ENCODE results near the gene PPIB.

Gene PPIB

DNA sequence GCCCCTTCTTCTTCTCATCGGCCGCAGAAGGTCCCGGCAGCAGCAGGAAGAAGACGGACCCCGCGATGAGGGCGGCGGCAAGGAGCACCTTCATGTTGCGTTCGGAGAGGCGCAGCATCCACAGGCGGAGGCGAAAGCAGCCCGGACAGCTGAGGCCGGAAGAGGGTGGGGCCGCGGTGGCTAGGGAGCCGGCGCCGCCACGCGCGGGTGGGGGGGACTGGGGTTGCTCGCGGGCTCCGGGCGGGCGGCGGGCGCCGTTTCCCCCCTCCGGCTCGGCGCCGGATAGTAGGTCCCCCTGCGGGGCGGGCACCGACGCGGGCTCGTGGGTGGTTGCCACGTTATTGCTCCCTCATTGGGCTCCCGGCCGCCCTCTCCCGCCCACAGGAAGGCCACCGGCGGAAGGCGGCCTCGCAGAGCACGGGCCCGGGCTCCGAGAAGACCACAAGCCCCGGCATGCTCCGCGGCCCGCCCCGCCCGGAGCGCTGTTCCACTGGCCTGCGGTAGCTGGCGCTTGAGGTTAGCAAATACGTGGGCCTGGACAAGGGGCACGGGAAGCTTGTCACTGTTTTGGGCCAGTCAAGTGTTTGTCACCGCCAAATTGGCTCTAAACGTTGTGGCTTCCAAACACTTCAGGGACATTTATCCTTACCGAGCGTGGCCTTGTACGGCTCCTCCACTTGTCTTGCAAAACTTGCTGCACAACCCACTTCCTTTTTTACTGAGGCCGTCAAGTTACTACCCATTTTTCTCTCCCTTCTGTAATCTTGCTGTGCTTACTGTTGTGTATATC lies at the start of gene PPIB:
Gene PPIB, minus strand, starts transcription at position 154 of the 790 bp plus-strand sequence. Its CDS starts 36 bp downstream, at position 118.
- TF ChIP-seq CTCF (IDR thresholded peaks at IDR 0.05; ENCODE audit: low read depth, low read length) = peak; percentile 47
- in situ Hi-C loops (cut with HindIII; ENCODE audit: low sequenced_read_pairs) = no loop called here
- peak within 1 kb of the TSS; percentile 95 for H3K4me3 ChIP-seq (ENCODE audit: low read depth, low read length)
- peak; percentile 99 for DNase-seq (ENCODE audit: low read depth, low spot score)

DNA sequence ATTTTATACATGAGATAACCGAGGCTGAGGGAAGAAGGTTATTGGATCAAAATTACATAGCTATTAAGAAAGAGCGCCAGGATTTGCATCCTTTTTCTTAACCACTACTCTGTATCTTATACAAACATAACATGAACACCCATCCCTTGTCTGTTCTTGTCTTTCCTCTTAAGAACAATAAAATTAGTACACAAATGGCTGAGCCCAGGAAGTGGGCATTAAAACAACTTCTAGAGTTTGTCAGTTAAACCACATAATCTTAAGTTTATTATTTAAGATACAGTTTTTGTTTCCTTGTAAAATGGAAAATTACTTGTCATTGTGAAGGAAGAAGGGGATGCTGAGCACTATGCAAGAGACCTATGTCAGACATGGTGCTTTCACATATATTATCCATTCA lies 48.9 kb upstream of the PPIB start:
- DNase-seq (ENCODE audit: low read depth, low spot score) = no peak
- in situ Hi-C loops (cut with HindIII; ENCODE audit: low sequenced_read_pairs) = no loop called here
- no peak overlapping the region for H3K4me3 ChIP-seq (ENCODE audit: low read depth, low read length)
- TF ChIP-seq CTCF (IDR thresholded peaks at IDR 0.05; ENCODE audit: low read depth, low read length) = no peak

- TF ChIP-seq CTCF (IDR thresholded peaks at IDR 0.05; ENCODE audit: low read depth, low read length) = no peak
- H3K4me3 ChIP-seq (ENCODE audit: low read depth, low read length) = no peak overlapping the region
- in situ Hi-C loops (cut with HindIII; ENCODE audit: low sequenced_read_pairs) = no loop called here
- no peak for DNase-seq (ENCODE audit: low read depth, low spot score)
Observed at GRCh38 chr15:64210371-64210770, 47.5 kb upstream of the PPIB start.

GRCh38 chr15:64209680-64210334 lies 47.0 kb upstream of the PPIB start:
- TF ChIP-seq CTCF (IDR thresholded peaks at IDR 0.05; ENCODE audit: low read depth, low read length) = peak; percentile 38
- in situ Hi-C loops (cut with HindIII; ENCODE audit: low sequenced_read_pairs) = no loop called here
- peak; percentile 65 for DNase-seq (ENCODE audit: low read depth, low spot score)
- H3K4me3 ChIP-seq (ENCODE audit: low read depth, low read length) = no peak overlapping the region

- no peak for DNase-seq (ENCODE audit: low read depth, low spot score)
- in situ Hi-C loops (cut with HindIII; ENCODE audit: low sequenced_read_pairs) = no loop called here
- H3K4me3 ChIP-seq (ENCODE audit: low read depth, low read length) = no peak overlapping the region
- no peak for TF ChIP-seq CTCF (IDR thresholded peaks at IDR 0.05; ENCODE audit: low read depth, low read length)
Observed at GRCh38 chr15:64205202-64205601, 42.4 kb upstream of the PPIB start.

DNA sequence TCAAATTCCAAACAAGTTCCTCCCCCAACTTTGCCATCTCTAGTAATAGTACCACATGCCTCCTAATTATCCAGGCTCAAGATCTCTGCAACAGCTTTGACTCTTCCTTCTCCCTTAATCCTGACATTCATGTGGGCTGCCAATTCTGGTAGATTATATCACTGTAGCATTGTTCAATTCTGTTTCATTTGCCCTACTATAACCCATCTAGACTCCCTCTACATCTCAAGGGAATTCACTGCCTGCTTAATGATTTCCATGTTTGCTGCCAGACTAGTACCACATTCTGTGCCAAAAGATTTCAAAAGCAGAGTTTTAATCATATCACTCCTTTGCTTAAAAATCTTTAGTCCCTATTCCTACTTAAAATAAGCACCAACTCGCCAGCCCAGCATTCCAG lies 34.6 kb upstream of the PPIB start:
- no peak for TF ChIP-seq CTCF (IDR thresholded peaks at IDR 0.05; ENCODE audit: low read depth, low read length)
- in situ Hi-C loops (cut with HindIII; ENCODE audit: low sequenced_read_pairs) = no loop called here
- DNase-seq (ENCODE audit: low read depth, low spot score) = no peak
- no peak overlapping the region for H3K4me3 ChIP-seq (ENCODE audit: low read depth, low read length)

All from astrocyte of the spinal cord (primary cell).